Ecto neural progenitor cell (in vitro differentiated cells): Measurements from ENCODE around the gene ASF1B.
A peak's percentile ranks its signal among the peaks of the same experiment; 100 is the strongest.

Experiments used
- DNase-seq: peaks from one replicate; pipeline ENCODE4 v3.0.0-alpha.2; 2018; ENCODE audit warnings: low spot score

Gene ASF1B

GRCh38 chr19:14085309-14085995, 50.9 kb downstream of the ASF1B start, which contains the start of gene C19orf67:
Gene C19orf67, minus strand, starts transcription at chr19:14085783. Its CDS starts 156 bp downstream, at chr19:14085627.
- DNase-seq, result peak; percentile 68

GRCh38 chr19:14082675-14082960, 53.8 kb downstream of the ASF1B start:
- DNase-seq, result no peak

GRCh38 chr19:14081797-14082674, 54.4 kb downstream of the ASF1B start:
- DNase-seq, result no peak

- DNase-seq, result peak; percentile 98
These were observed 55.2 kb downstream of the ASF1B start for GRCh38 chr19:14080887-14081796.

DNA sequence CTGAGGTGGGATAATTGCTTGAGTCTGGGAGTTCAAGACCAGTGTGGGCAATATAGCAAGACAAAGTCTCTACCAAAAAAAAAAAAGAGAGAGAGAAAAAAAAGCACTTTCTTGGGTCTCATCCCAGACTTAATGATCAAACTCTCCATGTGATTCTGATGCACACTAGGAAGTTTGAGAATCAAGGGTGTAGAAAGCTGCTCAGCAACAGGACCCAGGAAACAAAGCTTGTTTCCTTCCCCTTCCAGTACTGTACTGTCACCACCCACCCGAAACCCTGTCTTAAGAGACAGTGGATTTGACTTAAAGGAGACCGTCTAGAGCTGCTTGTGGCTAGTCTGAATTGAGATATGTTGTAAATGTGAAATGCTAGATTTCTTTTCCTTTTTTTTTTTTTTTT, 58.0 kb downstream of the ASF1B start:
- DNase-seq, result no peak

DNA sequence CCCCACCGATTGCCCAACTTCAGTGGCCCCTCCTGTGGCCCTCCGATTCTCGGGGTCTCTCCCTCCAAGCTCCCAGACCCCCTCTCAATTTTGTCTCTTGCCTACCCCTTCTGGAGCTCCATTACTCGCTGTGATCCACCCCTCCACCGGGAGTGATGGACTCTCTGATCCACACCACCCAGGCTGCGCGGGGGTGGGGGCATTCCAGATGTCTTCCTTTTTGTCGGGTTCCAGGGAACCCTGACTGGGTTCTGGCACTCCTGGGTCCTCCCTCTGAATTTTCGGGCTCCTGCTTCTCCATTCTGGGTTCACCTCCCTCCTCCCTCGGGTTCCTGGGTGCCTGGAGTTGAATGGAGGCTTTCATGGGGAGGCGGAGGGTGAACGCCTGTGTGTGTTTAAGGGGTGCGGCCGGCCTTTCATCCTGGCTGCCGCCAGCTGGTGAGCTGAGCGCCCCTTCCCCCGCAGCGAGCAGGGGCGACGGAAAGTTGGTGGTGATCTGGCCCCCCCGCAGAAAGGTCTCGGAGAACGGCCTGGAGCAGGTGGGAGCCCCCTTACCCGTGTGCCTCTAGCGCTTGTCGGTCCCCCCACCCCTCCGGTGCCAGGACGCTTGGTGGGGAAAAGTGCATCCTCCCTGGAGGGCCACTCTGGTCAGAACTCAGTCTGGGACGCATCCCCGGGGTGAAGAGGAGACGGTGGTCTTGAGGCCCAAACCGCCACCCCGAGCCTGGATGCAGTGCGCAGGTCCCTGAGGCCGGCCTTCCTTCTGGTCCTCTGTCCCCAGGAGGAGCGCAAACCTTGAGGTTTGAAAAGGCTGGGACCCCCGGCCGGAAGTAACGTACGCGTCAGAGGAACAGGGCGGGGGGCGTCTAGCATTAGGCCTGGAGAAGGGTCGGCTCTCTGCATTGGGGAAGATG, 62.2 kb downstream of the ASF1B start:
- DNase-seq, result no peak

GRCh38 chr19:14073261-14073924, 63.0 kb downstream of the ASF1B start:
- peak; percentile 82 for DNase-seq

DNA sequence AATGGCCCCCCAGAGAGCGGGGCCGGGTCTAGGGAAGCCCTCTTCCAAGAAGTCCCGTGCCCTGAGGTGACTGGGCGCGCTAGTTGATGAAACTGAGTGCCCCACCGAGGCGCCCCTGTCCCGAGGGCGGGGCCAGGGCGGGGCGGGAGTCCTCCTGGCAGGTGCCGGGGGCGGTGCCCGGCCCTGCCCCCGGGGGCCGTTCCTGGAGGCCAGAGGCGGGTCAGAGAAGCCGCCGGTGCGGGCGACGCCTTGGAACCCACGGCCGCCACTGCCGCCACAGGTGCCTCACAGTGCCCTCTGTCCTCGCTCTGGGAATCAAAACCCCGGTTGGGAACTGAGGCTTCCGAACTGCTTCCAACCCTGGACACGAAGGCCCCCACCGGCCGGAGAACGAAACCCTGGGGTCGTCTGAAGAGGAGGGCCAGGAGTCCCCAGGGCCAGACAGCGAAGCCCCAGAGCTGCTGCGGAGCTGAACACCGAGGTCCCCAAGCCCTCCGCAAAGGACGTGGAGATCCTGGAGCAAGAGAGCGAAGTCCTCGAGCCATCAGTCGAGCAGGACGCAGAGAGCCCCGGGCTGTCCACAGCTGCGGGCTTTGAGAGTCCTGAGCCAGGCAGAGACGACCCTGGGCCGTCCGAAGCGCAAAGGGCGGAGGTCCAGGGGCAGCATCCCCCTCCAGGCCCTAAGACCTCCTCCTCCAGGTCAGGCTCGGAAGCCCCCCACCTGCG, 63.7 kb downstream of the ASF1B start, which contains the start of gene MISP3:
Gene MISP3, plus strand, starts transcription at position 252 of the 726 bp plus-strand sequence. CDS start 524 bp downstream, outside the sequence.
- DNase-seq, result peak; percentile 72

- no peak for DNase-seq
These were observed 65.9 kb downstream of the ASF1B start for GRCh38 chr19:14070268-14071050.
